NCI-H187 treated with DMSO at 0.1 percent for 48 hours (cell line): ENCODE measurements around the gene MEP1A.
"Not testable (repeated sequence)": the region's sequence is repeated elsewhere in the genome, so short reads cannot be mapped to it uniquely, and the experiment has no call there.

Source experiments
- DNase-seq: peaks from one replicate; lab custom pipeline; 2025; lab: John Stamatoyannopoulos, UW

MEP1A gene

GRCh38 chr6:46834257-46834916 is 41.2 kb downstream of the MEP1A start:
- DNase-seq = not testable (repeated sequence)

GRCh38 chr6:46834991-46835390 is 41.8 kb downstream of the MEP1A start:
- not testable (repeated sequence) for DNase-seq

- DNase-seq = no peak
Observed at GRCh38 chr6:46838033-46838432, 44.8 kb downstream of the MEP1A start.

DNA sequence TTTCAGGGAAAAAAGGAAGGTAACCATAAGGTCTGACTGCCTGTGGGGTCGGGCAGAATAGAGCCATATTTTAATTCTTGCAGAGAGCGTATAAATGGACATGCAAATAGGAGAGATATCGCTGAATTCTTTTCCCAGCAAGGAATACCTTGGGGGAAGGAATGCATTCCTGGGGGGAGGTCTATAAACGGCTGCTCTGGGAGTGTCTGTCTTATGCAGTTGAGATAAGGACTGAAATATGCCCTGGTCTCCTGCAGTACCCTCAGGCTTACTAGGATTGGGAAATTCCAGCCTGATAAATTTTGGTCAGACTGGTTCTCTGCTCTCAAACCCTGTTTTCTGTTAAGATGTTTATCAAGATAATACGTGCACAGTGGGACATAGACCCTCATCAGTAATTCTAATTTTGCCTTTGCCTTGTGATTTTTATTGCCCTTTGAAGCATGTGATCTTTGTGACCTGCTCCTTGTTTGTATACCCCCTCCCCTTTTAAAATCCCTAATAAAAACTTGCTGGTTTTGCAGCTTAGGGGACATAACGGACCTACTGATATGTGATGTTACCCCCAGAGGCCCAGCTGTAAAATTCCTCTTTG is 49.2 kb downstream of the MEP1A start:
- not testable (repeated sequence) for DNase-seq

- DNase-seq = no peak
Observed at GRCh38 chr6:46845126-46845525, 51.9 kb downstream of the MEP1A start.

DNA sequence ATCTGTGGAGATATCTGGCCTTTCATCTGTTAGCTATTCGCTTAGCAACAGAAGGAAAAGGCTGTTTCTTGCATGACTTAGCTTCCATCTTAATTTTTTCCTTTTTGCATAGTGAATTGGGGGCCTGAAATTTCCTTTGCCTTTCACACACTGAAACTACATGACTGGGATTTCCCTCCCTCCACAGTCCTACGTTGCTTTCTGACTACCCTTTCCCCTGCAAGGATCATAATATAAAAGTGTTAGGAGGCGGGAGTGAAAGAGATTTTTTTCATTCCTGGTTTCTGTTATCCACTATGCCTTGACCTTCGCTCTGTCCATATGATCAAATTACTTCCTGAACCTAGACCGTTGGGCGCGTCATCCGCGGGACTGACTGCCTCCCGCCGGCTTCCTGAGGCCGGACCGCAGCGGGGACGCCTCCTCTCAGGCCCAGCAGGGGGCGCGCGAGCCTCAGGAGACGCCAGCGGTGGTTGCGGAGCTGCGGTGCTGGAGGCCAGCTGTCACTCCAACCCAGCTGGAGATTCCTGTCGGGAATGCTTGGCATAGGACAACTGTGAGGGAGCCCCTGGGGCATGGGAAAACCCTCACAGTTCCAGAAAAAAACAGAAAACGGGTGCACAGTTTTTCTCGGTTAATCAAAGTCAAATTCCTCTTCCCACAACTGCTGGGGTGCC is 55.6 kb downstream of the MEP1A start:
- DNase-seq = no peak

DNA sequence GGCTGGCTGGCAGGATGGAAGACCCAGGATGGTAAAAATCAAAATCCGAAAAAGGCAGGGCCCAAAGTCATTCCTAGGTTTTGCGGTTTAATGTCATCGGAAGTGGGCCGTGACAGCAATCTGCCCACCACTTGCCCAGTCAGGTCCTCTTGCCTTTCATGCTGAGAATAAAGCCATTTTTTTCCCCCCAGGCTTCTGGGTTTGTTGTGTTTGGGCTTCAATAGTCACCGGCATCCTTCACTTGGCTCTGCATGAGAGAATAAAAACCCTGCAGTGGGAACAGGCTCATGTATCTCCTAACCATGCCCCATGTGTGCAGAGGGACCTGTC is 56.1 kb downstream of the MEP1A start:
- DNase-seq = no peak

DNA sequence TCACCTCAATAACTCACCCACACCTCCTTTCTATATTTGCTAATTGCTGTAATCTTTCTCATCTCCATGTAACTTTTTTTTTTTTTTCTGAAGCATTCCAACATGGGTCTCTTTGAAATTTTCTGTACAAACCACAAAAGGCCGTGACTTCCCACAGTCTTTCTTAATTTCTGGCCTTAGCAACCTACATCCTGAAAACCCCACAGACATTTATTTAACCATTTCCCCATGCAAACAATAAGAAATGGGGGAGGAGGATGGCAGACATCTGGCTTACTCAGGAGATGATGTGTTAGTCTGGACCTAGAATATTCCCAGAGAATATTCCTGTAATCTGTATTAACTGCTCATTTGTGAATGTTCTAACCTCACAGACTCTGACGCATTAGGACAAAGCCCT is 57.6 kb downstream of the MEP1A start:
- DNase-seq = no peak

- not testable (repeated sequence) for DNase-seq
Observed at GRCh38 chr6:46851576-46851975, 58.4 kb downstream of the MEP1A start.

- DNase-seq = not testable (repeated sequence)
Observed at GRCh38 chr6:46855966-46856365, 62.8 kb downstream of the MEP1A start.

DNA sequence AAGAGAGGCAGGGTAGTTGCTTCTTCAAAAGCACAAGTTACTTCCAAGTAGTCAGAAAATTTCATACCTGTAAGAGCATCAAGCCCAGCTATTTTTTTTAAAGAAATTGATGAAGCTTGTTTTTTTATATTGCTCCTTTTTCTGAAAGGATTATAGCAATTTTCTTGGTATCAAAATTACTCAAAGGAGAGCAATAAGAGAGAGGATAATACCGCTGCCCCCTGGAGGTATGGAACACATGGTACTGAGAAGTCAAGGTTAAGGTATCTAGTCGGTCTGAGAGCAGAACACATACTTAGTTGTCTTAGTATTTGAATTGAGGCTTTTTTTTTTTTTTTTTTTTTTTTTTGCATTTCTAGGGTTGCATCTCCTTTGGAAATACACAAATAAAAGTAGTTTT is 69.2 kb downstream of the MEP1A start:
- no peak for DNase-seq

DNA sequence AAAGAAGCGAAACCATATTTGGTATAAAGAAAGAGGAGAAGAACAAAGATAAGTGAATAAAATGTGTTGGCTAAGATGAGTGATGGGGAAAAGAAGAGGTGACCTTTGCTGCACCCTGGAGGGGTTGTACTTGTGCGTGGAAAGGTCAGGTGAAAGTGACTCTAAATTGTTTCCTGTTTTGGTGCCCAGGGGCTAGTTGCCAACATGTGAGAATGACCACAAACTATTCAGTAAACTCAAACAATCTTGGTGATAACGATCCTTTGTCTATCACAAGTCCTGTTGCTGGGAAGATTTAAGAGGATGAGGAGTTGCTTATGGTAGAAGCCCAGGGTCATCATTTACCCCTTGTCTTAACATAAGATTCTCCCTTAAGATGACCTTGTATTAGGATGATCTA is 70.6 kb downstream of the MEP1A start:
- no peak for DNase-seq

DNA sequence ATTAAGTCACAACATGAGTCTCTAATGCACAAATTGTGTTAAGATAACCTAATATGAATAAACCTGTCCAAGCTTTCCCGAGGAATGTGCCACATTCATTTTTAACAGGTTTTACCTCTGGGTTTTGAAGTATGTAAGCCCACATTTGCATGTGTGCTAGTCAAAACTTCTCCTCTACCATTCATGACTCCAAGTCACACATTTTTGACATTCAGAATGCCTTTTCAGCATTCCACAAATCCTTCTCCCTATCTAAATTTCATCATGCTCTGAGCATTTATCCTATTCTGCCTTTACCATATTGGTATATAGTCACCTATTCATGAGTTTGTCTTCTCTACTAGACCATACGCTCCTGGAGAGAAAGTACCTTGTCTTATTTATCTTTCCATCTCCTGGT is 72.0 kb downstream of the MEP1A start:
- DNase-seq = no peak

GRCh38 chr6:46867411-46867810 is 74.2 kb downstream of the MEP1A start:
- DNase-seq = no peak

- DNase-seq = no peak
Observed at GRCh38 chr6:46876126-46876525, 82.9 kb downstream of the MEP1A start.

DNA sequence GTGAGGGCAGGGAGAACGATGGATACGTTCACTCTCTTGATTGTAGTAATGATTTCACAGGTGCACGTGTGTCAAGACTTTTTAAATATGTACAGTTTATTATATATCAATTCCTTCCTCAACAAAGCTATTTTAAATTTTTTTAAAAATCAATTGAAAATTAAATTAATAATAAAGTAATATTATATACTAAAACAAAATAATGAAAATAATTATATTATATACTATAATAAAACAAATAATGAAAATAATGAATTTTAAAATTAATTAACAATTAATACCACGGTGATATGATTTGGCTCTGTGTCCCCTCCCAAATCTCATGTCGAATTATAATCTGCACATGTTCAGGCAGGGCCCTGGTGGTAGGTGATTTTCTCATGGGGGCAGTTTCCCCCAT is 85.8 kb downstream of the MEP1A start:
- DNase-seq = no peak

GRCh38 chr6:46882645-46883044 is 89.5 kb downstream of the MEP1A start:
- peak; percentile 49 for DNase-seq

GRCh38 chr6:46888031-46888430 is 94.8 kb downstream of the MEP1A start:
- no peak for DNase-seq

DNA sequence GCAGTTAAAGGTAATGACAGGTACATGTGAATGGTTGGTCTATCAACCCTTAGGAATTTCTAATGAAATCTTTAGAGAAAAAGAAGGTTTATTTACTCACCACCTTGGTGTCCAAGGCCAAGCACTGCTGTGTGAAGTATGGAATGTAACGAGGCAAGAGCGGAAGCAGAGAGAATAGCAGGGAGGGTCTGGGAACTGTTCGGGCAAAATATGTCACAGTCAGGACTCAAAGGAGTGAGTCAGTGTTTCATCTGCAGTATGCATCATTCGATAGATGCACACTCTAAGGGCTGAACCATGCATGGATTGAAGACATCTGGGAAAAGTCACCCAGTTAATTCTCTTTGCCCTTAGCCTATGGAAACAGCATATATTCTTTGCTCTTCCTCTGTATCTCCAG is 95.4 kb downstream of the MEP1A start:
- DNase-seq = no peak
